Hepatocyte (in vitro differentiated cells): ENCODE measurements around the gene ITGBL1.

ENCODE experiments used
- EZH2phosphoT487 ChIP-seq: fragments of 200-600 bp; sonication (generic); IDR thresholded peaks from one replicate; pipeline ENCODE4 v1.6.1; 2018; ENCODE audit warnings: antibody characterized with exemption, mild to moderate bottlenecking, low read depth, moderate library complexity; ENCODE audit not compliant: unreplicated experiment, severe bottlenecking
- TF ChIP-seq, protein P1 (sequence below): fragments of 200-600 bp; sonication (generic); IDR thresholded peaks from 2 replicates; pipeline ENCODE4 v1.5.1; 2016; ENCODE audit warnings: antibody characterized with exemption, mild to moderate bottlenecking; ENCODE audit not compliant: poor library complexity

DNA sequence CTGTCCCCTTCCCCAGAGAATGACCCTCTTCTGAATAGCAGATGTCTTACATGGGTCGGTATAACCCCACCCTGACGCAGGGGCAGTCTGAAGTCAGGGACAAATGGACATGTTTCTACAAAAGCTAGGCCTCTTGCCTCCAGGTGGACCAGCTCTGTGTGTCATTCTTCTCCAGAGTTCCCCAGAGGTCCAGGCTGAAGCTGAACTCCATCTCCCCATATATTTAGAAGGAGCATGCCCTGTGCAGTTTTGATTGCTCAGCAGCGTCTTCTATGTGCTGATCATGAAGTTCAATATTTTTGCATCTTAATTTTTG lies 27.4 kb upstream of the ITGBL1 start:
- no peak for TF ChIP-seq EZH2phosphoT487
- TF ChIP-seq, protein P1, sequence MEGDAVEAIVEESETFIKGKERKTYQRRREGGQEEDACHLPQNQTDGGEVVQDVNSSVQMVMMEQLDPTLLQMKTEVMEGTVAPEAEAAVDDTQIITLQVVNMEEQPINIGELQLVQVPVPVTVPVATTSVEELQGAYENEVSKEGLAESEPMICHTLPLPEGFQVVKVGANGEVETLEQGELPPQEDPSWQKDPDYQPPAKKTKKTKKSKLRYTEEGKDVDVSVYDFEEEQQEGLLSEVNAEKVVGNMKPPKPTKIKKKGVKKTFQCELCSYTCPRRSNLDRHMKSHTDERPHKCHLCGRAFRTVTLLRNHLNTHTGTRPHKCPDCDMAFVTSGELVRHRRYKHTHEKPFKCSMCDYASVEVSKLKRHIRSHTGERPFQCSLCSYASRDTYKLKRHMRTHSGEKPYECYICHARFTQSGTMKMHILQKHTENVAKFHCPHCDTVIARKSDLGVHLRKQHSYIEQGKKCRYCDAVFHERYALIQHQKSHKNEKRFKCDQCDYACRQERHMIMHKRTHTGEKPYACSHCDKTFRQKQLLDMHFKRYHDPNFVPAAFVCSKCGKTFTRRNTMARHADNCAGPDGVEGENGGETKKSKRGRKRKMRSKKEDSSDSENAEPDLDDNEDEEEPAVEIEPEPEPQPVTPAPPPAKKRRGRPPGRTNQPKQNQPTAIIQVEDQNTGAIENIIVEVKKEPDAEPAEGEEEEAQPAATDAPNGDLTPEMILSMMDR: no peak
